GM23338 (cell line): ENCODE data around the gene CMBL. TPM values are rescaled to one million over a fixed set of nuclear protein-coding genes. Genes with fewer than 3 reads are reported as not detected.

Experiments used
- ATAC-seq: fragments of 200-7000 bp; cut with Tn5 transposase; 3 replicates; pipeline ENCODE4 v1.9.1; 2020
- DNase-seq: peaks from one replicate; pipeline ENCODE4 v3.0.0-alpha.2; 2015; ENCODE audit warnings: low spot score
- H2AFZ ChIP-seq: fragments of 200-600 bp; sonication (generic); 2 replicates; pipeline ENCODE4 v1.8.0; 2016; ENCODE audit warnings: antibody characterized with exemption, mild to moderate bottlenecking, moderate library complexity
- H3F3A ChIP-seq: fragments of 200-600 bp; sonication (generic); replicated peaks from 2 replicates; pipeline ENCODE4 v1.8.0; 2017; ENCODE audit warnings: antibody characterized with exemption, mixed run types, low read depth
- H3K27ac ChIP-seq: fragments of 200-600 bp; sonication (generic); 2 replicates; pipeline ENCODE4 v1.6.1; 2016; ENCODE audit warnings: low read depth
- H3K27me3 ChIP-seq: fragments of 200-600 bp; sonication (generic); 2 replicates; pipeline ENCODE4 v1.8.0; 2016; ENCODE audit warnings: mild to moderate bottlenecking, mixed run types, moderate library complexity; ENCODE audit not compliant: insufficient read depth
- H3K36me3 ChIP-seq: fragments of 200-600 bp; sonication (generic); 2 replicates; pipeline ENCODE4 v1.8.0; 2016; ENCODE audit warnings: mild to moderate bottlenecking; ENCODE audit not compliant: insufficient read depth
- H3K4me1 ChIP-seq: fragments of 200-600 bp; sonication (generic); 2 replicates; pipeline ENCODE4 v1.8.0; 2016; ENCODE audit warnings: mild to moderate bottlenecking, moderate library complexity; ENCODE audit not compliant: insufficient read depth
- H3K4me2 ChIP-seq: fragments of 200-600 bp; sonication (generic); 2 replicates; pipeline ENCODE4 v1.7.1; 2017; ENCODE audit warnings: mixed run types
- H3K4me3 ChIP-seq: fragments of 200-600 bp; sonication (generic); 2 replicates; pipeline ENCODE4 v1.6.1; 2016; ENCODE audit warnings: mixed run types
- H3K79me2 ChIP-seq: fragments of 200-600 bp; sonication (generic); replicated peaks from 2 replicates; pipeline ENCODE4 v1.8.0; 2017; ENCODE audit warnings: mild to moderate bottlenecking; ENCODE audit not compliant: insufficient read depth
- H3K9me2 ChIP-seq: fragments of 200-600 bp; sonication (generic); 2 replicates; pipeline ENCODE4 v1.8.0; 2017; ENCODE audit not compliant: insufficient read depth
- H4K20me1 ChIP-seq: fragments of 200-600 bp; sonication (generic); replicated peaks from 2 replicates; pipeline ENCODE4 v1.8.0; 2017; ENCODE audit warnings: mild to moderate bottlenecking; ENCODE audit not compliant: insufficient read depth
- H3K27ac Mint-ChIP-seq: 2 replicates; pipeline ENCODE4 v1.8.0; 2020; ENCODE audit warnings: inconsistent platforms, mild to moderate bottlenecking, moderate library complexity, mixed read lengths
- H3K27me3 Mint-ChIP-seq: 3 replicates; pipeline ENCODE4 v1.8.0; 2022; ENCODE audit warnings: low read depth, mild to moderate bottlenecking, moderate library complexity, mixed read lengths, inconsistent platforms; ENCODE audit not compliant: insufficient read depth, poor library complexity
- H3K36me3 Mint-ChIP-seq: 3 replicates; pipeline ENCODE4 v1.8.0; 2021; ENCODE audit warnings: low read depth, mild to moderate bottlenecking, inconsistent platforms, moderate library complexity, mixed read lengths
- H3K4me1 Mint-ChIP-seq: 3 replicates; pipeline ENCODE4 v1.8.0; 2020; ENCODE audit warnings: mild to moderate bottlenecking, inconsistent platforms, mixed read lengths
- H3K4me3 Mint-ChIP-seq: 3 replicates; pipeline ENCODE4 v1.8.0; 2021; ENCODE audit warnings: moderate library complexity, mild to moderate bottlenecking, inconsistent platforms, mixed read lengths
- H3K9me3 Mint-ChIP-seq: 3 replicates; pipeline ENCODE4 v1.8.0; 2020; ENCODE audit warnings: moderate library complexity, mild to moderate bottlenecking, inconsistent platforms, mixed read lengths
- ETS1 ChIP-seq: IDR thresholded peaks from 2 replicates; pipeline ENCODE4 v1.6.1; 2016; ENCODE audit warnings: antibody characterized with exemption
- EZH2 ChIP-seq: fragments of 200-600 bp; sonication (generic); IDR thresholded peaks from one replicate; pipeline ENCODE4 v1.8.0; 2017; ENCODE audit warnings: antibody characterized with exemption, mild to moderate bottlenecking, low read depth; ENCODE audit not compliant: unreplicated experiment
- EZH2phosphoT487 ChIP-seq: fragments of 200-600 bp; sonication (generic); IDR thresholded peaks from one replicate; pipeline ENCODE4 v1.8.1; 2018; ENCODE audit warnings: antibody characterized with exemption; ENCODE audit not compliant: unreplicated experiment
- JUNB ChIP-seq: IDR thresholded peaks from one replicate; pipeline ENCODE4 v1.6.1; 2016; ENCODE audit warnings: antibody characterized with exemption; ENCODE audit not compliant: unreplicated experiment
- POLR2AphosphoS5 ChIP-seq: IDR thresholded peaks from 2 replicates; pipeline ENCODE4 v1.6.1; 2016; ENCODE audit warnings: antibody characterized with exemption, low read depth
- ZNF114 ChIP-seq: fragments of 250-450 bp; sonication (Bioruptor Pico); IDR thresholded peaks from 2 replicates; pipeline ENCODE4 v1.5.0; 2020; ENCODE audit warnings: mild to moderate bottlenecking, moderate library complexity
- ZNF331 ChIP-seq: fragments of 250-450 bp; sonication (Bioruptor Pico); IDR thresholded peaks from 2 replicates; pipeline ENCODE4 v1.5.0; 2020; ENCODE audit warnings: low read depth, mild to moderate bottlenecking, moderate library complexity
- ZNF462 ChIP-seq: fragments of 250-450 bp; sonication (Bioruptor Pico); IDR thresholded peaks from 2 replicates; pipeline ENCODE4 v1.5.0; 2020; ENCODE audit warnings: mild to moderate bottlenecking, moderate library complexity
- polyA plus RNA-seq: library from polyadenylated mRNA; unstranded; fragments of >200 nt; fragmentation: Nextera tagmentation; extraction: Ambion mirVana; gene quantifications from 2 replicates; pipeline ENCODE4 v1.2.1, GENCODE V29; 2016
- total RNA-seq: library from RNA; depleted of rRNA; stranded (reverse); fragments of >200 nt; shearing (Covaris generic); gene quantifications from 2 replicates; pipeline ENCODE4 v1.2.3, GENCODE V29; 2014
- TF ChIP-seq, protein P1 (sequence below), 2 experiments: fragments of 200-600 bp in 1 of 2; sonication (generic) in 1 of 2; conservative IDR thresholded peaks; 2 replicates each; pipeline versions ENCODE4 v1.5.1 to v1.6.1; 2016 to 2017; ENCODE audit warnings: antibody characterized with exemption in 2 of 2, low read depth in 2 of 2, mild to moderate bottlenecking in 2 of 2, moderate library complexity in 1 of 2

CMBL gene
- total and polyA plus RNA-seq, 2 experiments from 2014 or later, result 13.2 to 24.1 TPM

- H4K20me1 ChIP-seq, result no peaks in the 10 kb centered on the region
- no peaks in the 10 kb centered on the region for H3K36me3 ChIP-seq
- Mint-ChIP-seq H3K27me3 (peaks cover 5% of the 10 kb centered on the region), H3K4me1 (peaks cover 7% of the 10 kb centered on the region; the same call in 2 of the 3 replicates), H3K36me3 (peaks cover 24% of the 10 kb centered on the region), H3K9me3 (peaks cover 10% of the 10 kb centered on the region), H3K27ac (no peak overlapping the region), H3K4me3 (no peak overlapping the region)
- H3K4me2 ChIP-seq, result no peak overlapping the region
- H3K4me1 ChIP-seq, result no peaks in the 10 kb centered on the region
- H2AFZ ChIP-seq, result no peak overlapping the region
- peak; percentile 18 for DNase-seq
- H3K79me2 ChIP-seq, result no peaks in the 10 kb centered on the region
- no peak for ATAC-seq
- TF ChIP-seq, protein P1, sequence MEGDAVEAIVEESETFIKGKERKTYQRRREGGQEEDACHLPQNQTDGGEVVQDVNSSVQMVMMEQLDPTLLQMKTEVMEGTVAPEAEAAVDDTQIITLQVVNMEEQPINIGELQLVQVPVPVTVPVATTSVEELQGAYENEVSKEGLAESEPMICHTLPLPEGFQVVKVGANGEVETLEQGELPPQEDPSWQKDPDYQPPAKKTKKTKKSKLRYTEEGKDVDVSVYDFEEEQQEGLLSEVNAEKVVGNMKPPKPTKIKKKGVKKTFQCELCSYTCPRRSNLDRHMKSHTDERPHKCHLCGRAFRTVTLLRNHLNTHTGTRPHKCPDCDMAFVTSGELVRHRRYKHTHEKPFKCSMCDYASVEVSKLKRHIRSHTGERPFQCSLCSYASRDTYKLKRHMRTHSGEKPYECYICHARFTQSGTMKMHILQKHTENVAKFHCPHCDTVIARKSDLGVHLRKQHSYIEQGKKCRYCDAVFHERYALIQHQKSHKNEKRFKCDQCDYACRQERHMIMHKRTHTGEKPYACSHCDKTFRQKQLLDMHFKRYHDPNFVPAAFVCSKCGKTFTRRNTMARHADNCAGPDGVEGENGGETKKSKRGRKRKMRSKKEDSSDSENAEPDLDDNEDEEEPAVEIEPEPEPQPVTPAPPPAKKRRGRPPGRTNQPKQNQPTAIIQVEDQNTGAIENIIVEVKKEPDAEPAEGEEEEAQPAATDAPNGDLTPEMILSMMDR (conservative IDR thresholded peaks at IDR 0.05; ENCODE audit: low read depth in 2 of 2), result peak; percentile 32 to 33
- TF ChIP-seq ZNF114 (CRISPR knock-in tag), result no peak
- H3K27me3 ChIP-seq, result no peaks in the 10 kb centered on the region
- H3F3A ChIP-seq, result no peaks in the 10 kb centered on the region
- H3K9me2 ChIP-seq, result peaks cover 5% of the 10 kb centered on the region; the same call in 1 of the 2 replicates
- no peak overlapping the region for H3K27ac ChIP-seq
- H3K4me3 ChIP-seq, result no peak overlapping the region
Observed at GRCh38 chr5:10229306-10230048, 78.2 kb downstream of the CMBL start.

- ATAC-seq (no peak), DNase-seq (no peak)
- no peak overlapping the region for H3K27ac ChIP-seq
- Mint-ChIP-seq H3K27me3 (peaks cover 7% of the 10 kb centered on the region), H3K4me3 (no peak overlapping the region), H3K36me3 (peaks cover 33% of the 10 kb centered on the region), H3K27ac (no peak overlapping the region), H3K4me1 (peaks cover 3% of the 10 kb centered on the region; the same call in 2 of the 3 replicates), H3K9me3 (peaks cover 14% of the 10 kb centered on the region)
- H3K4me2 ChIP-seq, result no peak overlapping the region
- H3K9me2 ChIP-seq, result peaks cover 5% of the 10 kb centered on the region; the same call in 1 of the 2 replicates
- no peak overlapping the region for H2AFZ ChIP-seq
- H3K79me2 ChIP-seq, result no peaks in the 10 kb centered on the region
- no peaks in the 10 kb centered on the region for H3K36me3 ChIP-seq
- H3K4me3 ChIP-seq, result no peak overlapping the region
- H3F3A ChIP-seq, result no peaks in the 10 kb centered on the region
- H4K20me1 ChIP-seq, result no peaks in the 10 kb centered on the region
- H3K4me1 ChIP-seq, result no peaks in the 10 kb centered on the region
- H3K27me3 ChIP-seq, result no peaks in the 10 kb centered on the region
- TF ChIP-seq ETS1 (no peak), EZH2 (no peak), EZH2phosphoT487 (no peak), ZNF462 (no peak), JUNB (no peak), ZNF331 (no peak), POLR2AphosphoS5 (no peak), ZNF114 (CRISPR knock-in tag) (no peak)
- TF ChIP-seq, protein P1 (conservative IDR thresholded peaks at IDR 0.05; ENCODE audit: low read depth in 2 of 2), result no peak
Observed at GRCh38 chr5:10228288-10228687, 79.4 kb downstream of the CMBL start.
